ENCODE measurements around the gene CD14. TPM values are rescaled to one million over a fixed set of nuclear protein-coding genes. Genes with fewer than 3 reads are reported as not detected.
"Not testable (repeated sequence)": the region's sequence is repeated elsewhere in the genome, so short reads cannot be mapped to it uniquely, and the experiment has no call there.

CD14 gene
- 211 TPM for total RNA-seq

DNA sequence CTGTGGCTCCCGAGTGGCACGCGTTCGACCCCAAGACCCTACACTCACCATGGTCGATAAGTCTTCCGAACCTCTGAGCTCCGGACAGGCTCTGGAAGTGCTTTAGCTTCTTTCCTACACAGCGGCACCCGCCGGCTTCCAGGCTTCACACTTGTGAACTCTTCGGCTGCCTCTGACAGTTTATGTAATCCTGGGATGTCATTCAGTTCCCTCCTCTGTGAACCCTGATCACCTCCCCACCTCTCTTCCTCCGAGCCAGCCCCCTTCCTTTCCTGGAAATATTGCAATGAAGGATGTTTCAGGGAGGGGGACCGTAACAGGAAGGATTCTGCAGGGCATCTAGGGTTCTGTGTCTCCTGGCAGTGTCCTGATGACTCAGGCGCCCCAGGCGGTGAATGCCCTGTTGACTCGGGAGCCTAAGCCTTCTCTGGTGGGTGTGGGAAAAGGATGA lies at the start of gene CD14:
Gene CD14 (minus strand): TSS at position 155 of the 451 bp plus-strand sequence. CDS start 104 bp downstream, at position 51.
- ATAC-seq (peak; percentile 66), DNase-seq (ENCODE audit: low spot score) (peak; percentile 84)

DNA sequence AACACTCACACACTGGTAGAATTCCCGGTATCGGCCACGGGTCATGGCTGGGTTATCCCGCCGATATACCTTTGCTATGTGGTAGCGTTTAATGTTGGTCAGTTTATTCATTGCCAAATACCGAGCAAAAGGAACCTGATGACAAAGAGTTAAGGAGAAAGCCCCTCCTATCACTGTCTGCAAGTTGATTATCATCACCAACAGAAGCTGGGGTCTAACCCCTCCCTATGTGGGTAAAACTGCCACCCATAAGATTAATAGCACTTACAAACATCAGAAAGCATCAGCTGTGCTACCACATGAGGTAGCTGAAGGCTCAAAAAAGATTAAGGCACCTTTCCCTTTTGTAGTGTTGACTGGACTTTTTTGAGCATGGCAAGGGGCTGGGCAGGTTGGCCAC lies 46.0 kb upstream of the CD14 start:
- no peak for ATAC-seq

DNA sequence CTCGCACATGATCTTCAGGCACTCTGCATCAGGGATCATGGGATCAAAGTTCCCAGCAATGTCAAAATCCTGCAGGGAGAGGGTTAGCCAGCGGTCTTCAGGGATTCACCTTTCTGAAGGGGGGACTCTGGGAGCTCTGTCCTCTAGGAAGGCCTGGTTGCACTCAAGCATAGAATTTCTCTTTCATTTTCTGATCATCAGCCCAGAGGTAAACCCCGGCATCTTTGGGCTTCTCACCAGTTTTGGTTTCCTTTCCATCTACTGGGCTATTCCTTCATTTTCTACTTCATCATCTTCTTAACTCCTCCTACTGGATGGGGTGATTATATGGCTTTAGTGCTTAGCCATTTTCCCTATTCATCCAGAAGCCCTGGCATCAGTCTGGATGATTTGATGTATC lies 45.0 kb upstream of the CD14 start:
- ATAC-seq, result no peak

More for the DNA sequence above, 46.0 kb upstream of the CD14 start:
- DNase-seq (ENCODE audit: low spot score), result no peak

DNA sequence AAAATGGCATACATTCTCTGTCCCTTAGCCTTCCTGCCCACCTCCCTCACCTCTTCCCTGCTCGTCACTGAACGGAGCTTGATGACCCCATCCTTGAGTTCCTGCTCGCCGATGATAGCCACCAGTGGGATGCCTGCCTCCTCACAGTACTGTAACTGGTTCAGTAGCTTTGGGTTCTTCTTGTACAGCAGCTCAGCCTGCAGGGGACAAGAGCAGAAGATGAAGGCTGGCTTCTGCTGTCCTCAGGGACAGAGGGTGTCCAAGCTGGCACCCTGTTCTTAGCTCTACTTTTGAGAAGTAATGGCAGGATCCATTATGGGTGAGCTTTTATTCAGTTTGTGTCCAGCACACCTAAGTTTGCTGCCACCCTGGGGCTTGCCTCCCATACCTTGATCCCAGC lies 41.7 kb upstream of the CD14 start:
- no peak for DNase-seq (ENCODE audit: low spot score)
- no peak for ATAC-seq

More for the DNA sequence above, 45.0 kb upstream of the CD14 start:
- DNase-seq (ENCODE audit: low spot score), result no peak

DNA sequence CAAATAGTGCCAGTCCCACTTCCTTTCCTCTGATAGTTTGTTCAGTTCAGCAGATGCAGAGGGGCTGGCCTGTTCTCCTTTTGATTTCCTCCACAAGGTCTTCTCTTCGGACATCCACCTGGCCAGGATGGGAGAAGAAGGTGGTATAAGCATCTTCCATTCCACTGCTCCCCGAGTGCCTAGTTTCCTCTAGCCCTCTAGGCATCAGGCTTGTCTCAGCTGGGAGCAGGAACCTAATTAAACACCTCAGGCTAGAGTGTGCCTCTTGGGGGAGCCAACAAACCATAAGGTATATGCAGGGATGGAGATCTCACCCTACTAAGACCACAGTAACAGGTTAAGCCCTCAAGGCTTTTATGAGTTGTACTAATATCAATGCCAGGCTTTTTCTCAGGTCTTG lies 41.2 kb upstream of the CD14 start:
- ATAC-seq (no peak), DNase-seq (ENCODE audit: low spot score) (no peak)

DNA sequence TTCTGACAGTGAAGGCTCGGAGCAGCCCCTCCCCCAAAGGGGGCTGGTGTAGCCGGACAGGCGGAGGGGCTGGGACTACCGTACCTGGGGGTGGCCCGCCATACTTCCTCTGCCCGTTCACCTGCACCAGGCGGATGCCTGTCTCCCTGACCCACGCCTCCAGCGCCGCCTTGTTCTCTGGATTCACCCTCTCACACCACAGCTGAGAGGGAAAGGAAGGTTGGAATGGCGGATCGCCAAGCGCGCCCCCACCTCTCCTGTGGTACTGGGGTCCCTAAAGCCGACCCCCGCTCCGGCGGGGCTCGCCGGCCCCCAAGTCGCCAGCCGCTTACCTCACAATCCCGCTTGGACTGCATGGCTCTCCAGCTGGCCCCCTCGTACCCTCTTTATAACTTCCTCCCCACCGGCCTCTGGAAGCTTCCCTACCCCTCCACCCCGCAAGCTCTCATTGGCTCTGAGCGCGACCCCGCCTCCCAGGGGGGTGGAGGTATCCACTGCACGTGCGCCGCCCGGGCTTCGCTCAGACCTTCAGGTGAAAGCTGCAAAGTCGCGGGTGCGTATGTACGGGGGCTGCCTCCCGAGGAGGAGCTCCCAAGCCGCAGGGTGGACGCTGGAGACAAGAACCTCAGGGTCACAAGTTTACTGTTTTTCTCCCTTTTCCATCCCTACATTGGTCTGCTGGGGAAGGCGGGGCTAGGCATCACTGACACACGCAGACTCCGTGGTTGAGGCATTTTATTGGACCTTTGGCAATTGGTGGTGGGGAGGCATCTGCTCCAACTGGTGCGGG lies 40.4 kb upstream of the CD14 start, which contains the start of gene DND1:
Gene DND1 (minus strand): TSS at position 390 of the 790 bp plus-strand sequence. CDS start 34 bp downstream, at position 356.
- DNase-seq (ENCODE audit: low spot score) (no peak), ATAC-seq (no peak)

DNA sequence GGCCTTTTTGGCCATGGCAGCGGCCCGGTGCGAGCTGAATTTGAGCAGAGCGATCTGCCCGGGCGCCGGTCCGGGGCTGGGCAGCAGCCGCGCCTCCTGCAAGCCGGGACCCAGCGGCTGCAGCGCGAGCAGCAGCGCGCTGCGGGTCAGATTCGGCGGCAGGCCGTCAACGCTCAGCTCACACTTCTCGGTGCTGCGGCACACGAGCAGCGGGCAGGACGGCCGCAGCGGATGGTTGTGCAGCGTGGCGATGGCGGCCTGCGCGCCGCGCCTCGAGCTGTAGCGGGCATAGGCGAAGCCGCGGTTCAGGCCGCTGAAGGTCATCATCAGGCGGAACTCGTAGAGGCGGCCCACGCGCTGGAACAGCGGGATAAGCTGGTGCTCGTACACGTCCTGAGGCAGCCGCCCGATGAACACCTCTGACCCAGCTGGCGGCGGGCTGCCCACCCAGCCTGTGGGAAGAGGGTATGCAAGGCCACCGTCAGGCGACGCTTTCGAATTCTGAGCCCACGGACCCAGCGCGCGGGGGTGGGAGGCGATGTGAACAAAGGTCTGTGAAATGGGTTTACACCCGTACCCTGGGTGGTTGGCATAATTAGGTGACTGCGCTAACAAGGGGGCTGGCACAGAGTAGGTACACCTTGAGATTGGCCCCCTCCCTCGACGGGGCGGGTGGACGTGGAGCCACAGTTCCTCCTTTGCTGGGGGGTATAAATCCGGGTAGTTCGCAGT lies 39.6 kb upstream of the CD14 start:
- peak; percentile 34 for ATAC-seq
- no peak for DNase-seq (ENCODE audit: low spot score)

DNA sequence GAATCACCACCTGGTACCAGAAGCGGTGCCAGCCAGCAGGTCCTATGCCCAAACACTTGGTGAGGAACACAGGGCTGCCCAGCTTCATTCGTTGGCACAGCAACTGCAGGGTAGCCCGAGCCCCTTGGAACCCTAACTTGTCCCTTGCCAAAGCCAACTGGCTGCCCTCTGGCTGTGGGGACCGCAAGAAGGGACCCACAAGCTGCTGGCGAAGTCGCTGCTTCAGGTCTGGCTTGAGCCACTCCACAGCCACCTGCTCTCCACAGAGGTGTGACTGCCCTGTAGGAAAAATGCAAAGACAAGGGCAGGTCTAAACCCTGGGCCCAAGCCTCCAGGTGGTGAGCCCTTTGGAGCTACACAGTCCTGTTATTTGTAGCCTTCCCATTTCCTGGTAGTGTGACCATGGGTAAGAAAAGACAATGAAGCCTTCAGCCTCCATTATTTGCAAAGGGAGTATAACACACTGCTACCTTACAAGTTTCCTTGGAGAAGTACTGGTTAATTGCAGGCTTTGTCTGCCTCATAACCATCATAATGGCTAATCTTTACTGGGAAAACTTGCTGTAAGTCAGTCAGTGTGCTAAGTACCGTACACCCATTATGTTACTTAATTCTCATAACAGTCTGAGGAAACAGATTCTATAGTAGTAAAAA lies 38.6 kb upstream of the CD14 start:
- no peak for DNase-seq (ENCODE audit: low spot score)
- no peak for ATAC-seq

DNA sequence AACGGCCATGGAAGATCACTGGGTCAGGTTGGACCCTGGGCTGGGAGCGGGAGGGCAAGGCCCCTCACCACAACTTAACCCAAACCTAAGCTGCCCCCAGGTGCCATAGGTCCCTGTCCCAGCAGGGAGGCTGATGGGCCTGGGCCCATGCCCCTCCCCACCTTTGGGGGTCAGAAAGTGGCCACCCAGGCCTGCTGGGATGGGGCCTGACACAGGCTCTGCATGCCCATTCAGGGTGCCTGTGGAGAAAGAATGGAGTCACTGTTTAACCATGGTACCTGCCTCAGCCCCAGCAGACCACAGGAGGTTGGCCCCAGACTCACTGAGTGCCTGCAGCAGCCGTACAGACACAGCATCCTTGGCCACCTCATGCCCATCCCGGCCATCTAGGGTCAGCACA lies 38.1 kb upstream of the CD14 start:
- peak; percentile 9 for ATAC-seq
- DNase-seq (ENCODE audit: low spot score), result not testable (repeated sequence)

DNA sequence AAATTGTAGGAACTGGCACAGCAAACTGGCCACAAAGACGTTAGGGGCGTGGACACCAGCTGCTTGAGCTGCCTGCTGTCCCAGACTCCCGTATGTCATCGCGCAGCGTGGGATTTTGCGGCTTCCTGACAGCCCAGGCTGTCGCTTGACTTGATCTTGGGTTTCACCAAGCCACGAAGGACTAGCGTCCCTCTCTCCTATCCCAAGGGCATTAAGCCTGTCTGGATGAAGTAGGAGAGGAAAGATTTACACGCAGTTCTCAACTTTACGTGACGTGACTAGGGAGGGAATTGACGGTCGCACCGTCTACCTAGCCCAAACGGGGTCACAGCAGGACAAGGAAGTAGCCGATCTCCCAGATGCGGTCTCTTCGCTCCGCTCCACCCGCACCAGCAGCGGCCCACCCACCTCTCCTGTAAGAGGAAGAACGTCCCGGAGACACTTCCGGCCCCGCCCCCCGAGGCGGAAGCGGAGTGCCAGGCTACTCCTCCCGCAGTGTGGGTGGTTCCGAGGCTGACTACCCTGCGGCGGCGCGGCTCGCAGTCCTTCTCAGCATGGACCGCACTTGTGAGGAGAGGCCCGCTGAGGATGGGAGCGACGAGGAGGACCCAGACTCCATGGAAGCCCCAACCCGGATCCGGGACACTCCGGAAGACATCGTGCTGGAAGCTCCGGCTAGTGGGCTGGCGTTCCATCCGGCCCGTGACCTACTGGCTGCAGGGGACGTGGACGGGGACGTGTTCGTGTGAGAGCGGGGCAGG lies 31.6 kb upstream of the CD14 start, which contains the start of gene WDR55:
Gene WDR55 (plus strand): TSS at position 546 of the 761 bp plus-strand sequence. CDS start 9 bp downstream, at position 555.
- DNase-seq (ENCODE audit: low spot score) (peak; percentile 96), ATAC-seq (peak; percentile 98)

DNA sequence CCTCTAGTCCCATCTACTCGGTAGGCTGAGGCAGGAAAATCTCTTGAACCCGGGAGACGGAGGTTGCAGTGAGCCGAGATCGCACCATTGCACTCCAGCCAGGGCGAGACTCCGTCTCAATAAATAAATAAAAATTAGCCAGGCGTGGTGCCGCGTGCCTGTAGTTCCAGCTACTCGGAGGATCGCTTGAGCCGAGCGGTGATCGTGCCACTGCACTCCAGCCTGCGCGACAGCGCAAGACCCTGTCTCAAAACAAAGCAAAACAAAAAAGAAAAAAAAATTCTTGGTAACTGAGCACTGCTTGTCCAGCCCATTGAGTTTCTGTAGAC lies 31.0 kb upstream of the CD14 start:
- no peak for DNase-seq (ENCODE audit: low spot score)
- ATAC-seq, result peak; percentile 35

DNA sequence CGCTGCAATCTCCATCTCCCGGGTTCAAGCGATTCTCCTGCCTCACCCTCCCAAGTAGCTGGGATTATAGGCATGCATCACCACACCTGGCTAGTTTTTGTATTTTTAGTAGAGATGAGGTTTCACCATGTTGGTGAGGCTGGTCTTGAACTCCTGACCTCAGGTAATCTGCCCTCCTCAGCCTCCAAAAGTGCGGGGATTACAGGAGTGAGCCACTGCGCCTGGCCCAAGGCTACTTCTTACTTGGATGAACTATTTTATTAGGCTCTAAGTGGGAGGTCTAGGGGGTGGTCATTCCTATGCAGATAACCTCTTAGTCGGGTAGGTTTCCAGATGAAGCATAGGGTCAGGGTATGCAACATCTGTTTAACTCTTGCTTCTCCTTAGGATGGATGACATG lies 27.4 kb upstream of the CD14 start:
- not testable (repeated sequence) for DNase-seq (ENCODE audit: low spot score); ATAC-seq

DNA sequence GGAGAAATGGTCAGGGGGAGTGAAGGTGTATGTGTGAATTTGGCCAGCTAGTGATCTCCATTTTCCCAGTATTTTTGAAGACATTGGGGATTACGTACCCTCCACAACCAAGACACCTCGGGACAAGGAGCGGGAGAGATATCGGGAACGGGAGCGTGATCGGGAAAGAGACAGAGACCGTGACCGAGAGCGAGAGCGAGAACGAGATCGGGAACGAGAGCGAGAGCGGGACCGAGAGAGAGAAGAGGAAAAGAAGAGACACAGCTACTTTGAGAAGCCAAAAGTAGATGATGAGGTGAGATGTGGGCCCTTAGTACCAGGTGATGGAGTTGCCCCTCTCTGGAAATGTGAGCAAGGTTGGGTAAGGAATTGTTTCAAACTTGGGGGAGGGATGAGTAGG lies 25.9 kb upstream of the CD14 start:
- DNase-seq (ENCODE audit: low spot score) (no peak), ATAC-seq (no peak)

DNA sequence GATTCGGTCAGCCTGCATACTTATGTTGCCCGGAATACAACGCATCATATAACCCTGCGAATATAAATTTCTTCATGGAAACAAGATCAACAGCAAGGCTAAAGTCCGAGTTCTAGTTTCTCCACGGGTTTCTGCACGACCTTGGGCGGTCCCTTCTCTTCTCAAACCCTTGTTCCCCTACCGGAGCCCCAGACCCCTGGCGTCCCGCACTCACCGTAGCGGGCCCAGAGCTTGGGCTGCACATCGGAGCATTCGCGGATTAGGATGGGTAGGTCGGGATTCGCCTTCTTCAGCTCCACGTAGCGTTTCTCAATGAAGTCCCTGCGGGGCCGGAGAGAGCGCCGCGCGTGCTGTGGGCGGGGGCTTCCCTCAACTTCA lies 14.1 kb upstream of the CD14 start:
- DNase-seq (ENCODE audit: low spot score) (no peak), ATAC-seq (peak; percentile 14)

DNA sequence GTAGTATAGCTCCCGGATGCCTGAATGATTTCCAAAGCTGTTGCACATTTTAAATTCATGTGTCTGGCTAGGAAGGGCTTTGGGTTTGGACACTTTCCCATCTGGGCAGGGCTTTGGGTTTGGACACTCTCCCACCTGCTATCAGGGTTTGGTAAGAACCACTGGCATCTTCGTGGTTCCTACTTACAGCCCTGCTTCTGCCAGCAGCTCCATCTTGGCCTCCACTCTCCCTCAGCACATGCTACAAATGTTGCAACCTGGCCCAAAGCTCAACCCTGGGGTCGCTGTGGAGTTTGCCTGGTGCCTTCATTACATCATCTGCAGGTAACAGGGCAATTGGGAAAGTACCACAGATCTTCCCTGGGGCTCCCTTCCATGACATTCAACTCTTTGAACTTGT lies 9.7 kb upstream of the CD14 start:
- DNase-seq (ENCODE audit: low spot score) (peak; percentile 78), ATAC-seq (peak; percentile 6)

DNA sequence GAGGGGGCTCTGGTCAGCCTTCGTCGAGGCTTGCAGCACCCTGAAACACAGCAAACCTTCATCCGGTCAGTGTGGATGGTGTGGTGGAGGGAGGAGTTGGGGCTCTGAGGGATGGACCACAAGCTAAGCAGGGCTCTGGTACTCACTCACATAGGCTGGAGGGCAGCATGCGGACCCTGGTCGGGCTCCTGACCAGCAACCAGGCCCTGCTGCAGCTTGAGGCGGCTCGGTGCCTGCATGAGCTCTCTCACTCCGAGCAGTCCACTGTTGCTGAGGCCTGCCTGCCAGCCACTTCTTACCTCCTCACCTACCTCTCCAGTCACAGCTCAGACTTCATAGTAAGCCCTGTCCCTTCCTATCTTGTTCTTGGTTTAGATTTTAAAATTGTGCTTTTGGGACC lies 8.7 kb upstream of the CD14 start:
- ATAC-seq, result no peak

DNA sequence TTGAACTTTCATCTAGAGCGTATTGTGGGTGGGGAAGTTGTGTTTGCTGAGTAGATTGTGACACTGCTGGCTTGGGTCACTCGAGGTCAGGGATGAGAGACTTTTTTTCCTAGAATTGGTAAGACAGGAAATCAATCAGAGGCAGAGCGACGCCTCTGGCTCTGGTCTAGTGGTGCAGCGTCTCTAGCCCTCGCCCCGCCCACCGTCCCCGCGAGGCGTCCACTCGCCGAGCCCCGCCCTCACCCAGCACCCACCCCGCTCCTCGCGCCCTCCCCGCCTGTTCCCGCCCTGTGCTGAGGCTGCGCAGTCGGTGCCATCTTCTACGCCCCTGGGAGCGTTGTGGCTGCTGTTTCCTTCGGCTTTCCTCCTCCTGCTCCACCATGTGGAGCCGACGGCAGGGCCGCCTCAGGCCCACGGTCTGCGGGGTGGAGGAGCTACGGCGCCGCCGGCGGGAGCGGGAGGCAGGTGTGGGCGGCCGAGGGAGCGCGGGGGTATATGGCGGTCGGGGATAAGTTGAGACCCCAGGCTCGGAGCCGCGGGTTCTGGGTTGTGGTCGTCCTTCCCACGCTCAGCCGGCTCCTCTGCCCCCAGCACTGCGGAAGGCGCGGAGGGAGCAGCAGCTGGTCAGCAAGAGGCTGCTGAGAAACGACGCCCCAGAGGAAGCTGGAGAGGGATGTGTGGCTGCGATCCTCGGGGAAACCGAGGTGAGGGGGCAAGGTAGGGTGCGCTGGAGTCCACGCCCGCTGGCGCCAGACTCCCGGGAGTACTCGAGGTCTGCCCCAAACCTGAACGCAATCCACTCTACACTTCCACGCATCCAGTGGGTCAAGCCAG lies 6.4 kb upstream of the CD14 start, which contains the start of gene TMCO6:
Gene TMCO6 (plus strand): TSS at position 304 of the 834 bp plus-strand sequence. CDS start 77 bp downstream, at position 381.
- peak; percentile 91 for ATAC-seq
- DNase-seq (ENCODE audit: low spot score), result peak; percentile 98

More for the DNA sequence above, 8.7 kb upstream of the CD14 start:
- DNase-seq (ENCODE audit: low spot score), result no peak

DNA sequence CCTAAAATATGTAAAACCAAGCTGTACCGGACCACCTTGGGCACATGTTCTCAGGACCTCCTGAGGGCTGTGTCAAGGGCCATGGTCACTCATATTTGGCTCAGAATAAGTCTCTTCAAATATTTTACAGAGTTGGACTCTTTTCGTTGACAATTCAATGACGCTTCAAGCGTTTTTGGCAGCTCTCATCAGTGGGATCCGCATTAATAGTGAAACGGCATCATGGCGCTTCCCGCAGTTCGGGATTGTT lies 5.8 kb upstream of the CD14 start:
- ATAC-seq, result not testable (repeated sequence)

DNA sequence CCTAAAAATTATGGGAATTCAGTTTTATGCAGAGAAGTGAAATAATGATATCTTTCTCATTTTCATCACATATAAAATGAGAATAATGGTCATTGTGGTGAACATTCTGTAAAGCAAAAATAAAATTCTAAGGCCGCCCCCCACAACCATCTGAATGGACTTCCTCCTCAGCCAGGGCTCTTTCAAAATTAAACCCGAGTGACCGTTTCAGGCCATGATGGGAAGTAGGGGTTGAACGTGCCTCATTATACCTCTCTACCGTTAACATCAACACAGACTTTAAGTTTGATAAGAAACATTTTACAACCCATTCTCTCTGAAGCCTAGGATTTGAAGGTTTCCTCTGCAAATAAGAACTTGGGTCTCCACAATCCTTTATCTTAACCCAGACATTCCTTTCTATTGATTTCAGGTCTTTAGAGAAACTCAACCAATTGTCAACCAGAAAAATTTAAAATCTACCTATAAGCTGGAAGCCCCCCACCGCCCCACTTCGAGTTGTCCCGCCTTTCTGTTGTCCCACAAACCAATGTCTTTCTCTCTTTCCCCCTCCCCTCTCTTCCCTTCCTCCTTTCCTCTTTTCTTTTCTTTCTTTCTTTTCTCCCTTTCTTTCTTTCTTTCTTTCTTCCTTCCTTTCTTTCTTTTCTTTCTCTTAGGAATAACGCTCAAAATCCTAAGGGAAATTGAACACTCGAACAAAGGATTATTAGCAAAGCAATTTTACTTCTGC lies 4.6 kb upstream of the CD14 start:
- no peak for DNase-seq (ENCODE audit: low spot score)
- no peak for ATAC-seq

More for the DNA sequence above, 5.8 kb upstream of the CD14 start:
- not testable (repeated sequence) for DNase-seq (ENCODE audit: low spot score)
